ENCODE results near the gene CTTN. TPM values are rescaled to one million over a fixed set of nuclear protein-coding genes. Genes with fewer than 3 reads are reported as not detected.

The CTTN gene
- polyA plus RNA-seq, 1 donor from 2014 or later: 0.74 TPM

GRCh38 chr11:70460111-70460510 lies 61.8 kb downstream of the CTTN start:
- Mint-ChIP-seq H3K36me3 (no peaks in the 10 kb centered on the region), H3K4me3 (no peak overlapping the region), H3K9me3 (peaks cover 0 to 1% (median 0%) of the 10 kb centered on the region in 3 donors), H3K27ac (no peak overlapping the region), H3K27me3 (peaks cover 20% of the 10 kb centered on the region), H3K4me1 (peaks cover 0 to 3% (median 0%) of the 10 kb centered on the region in 3 donors)

GRCh38 chr11:70460964-70461363 lies 62.6 kb downstream of the CTTN start:
- Mint-ChIP-seq H3K27me3 (peaks cover 26% of the 10 kb centered on the region), H3K36me3 (no peaks in the 10 kb centered on the region), H3K4me3 (no peak overlapping the region), H3K4me1 (peaks cover 0 to 3% (median 0%) of the 10 kb centered on the region in 3 donors), H3K27ac (no peak overlapping the region), H3K9me3 (peaks cover 0 to 1% (median 0%) of the 10 kb centered on the region in 3 donors)

- peaks cover 0 to 3% (median 0%) of the 10 kb centered on the region in 3 donors for H3K4me1 Mint-ChIP-seq
- H3K36me3 Mint-ChIP-seq: no peaks in the 10 kb centered on the region
- H3K4me3 Mint-ChIP-seq: no peak overlapping the region
- peaks cover 27% of the 10 kb centered on the region for H3K27me3 Mint-ChIP-seq
- H3K9me3 Mint-ChIP-seq: peaks cover 0 to 1% (median 0%) of the 10 kb centered on the region in 3 donors
- no peak overlapping the region for H3K27ac Mint-ChIP-seq
Observed at GRCh38 chr11:70462818-70463477, 64.6 kb downstream of the CTTN start.

- Mint-ChIP-seq H3K4me3 (no peak overlapping the region), H3K36me3 (no peaks in the 10 kb centered on the region), H3K27me3 (peaks cover 29% of the 10 kb centered on the region), H3K27ac (no peak overlapping the region), H3K9me3 (peaks cover 0 to 1% (median 0%) of the 10 kb centered on the region in 3 donors), H3K4me1 (peaks cover 0 to 3% (median 0%) of the 10 kb centered on the region in 3 donors)
Observed at GRCh38 chr11:70463478-70464255, 65.3 kb downstream of the CTTN start.

GRCh38 chr11:70464509-70465361 lies 66.4 kb downstream of the CTTN start:
- peaks cover 26% of the 10 kb centered on the region for H3K27me3 Mint-ChIP-seq
- H3K4me3 Mint-ChIP-seq: no peak overlapping the region
- peaks cover 0 to 3% (median 2%) of the 10 kb centered on the region in 3 donors for H3K4me1 Mint-ChIP-seq
- no peak overlapping the region for H3K27ac Mint-ChIP-seq
- no peaks in the 10 kb centered on the region for H3K36me3 Mint-ChIP-seq
- peaks cover 0 to 1% (median 0%) of the 10 kb centered on the region in 3 donors for H3K9me3 Mint-ChIP-seq

- peak overlapping the region in 1 of 3 donors; percentile 53 for H3K27ac Mint-ChIP-seq
- peaks cover 0 to 10% (median 7%) of the 10 kb centered on the region in 3 donors for H3K4me1 Mint-ChIP-seq
- H3K9me3 Mint-ChIP-seq: peaks cover 0 to 1% (median 0%) of the 10 kb centered on the region in 3 donors
- H3K27me3 Mint-ChIP-seq: peaks cover 25% of the 10 kb centered on the region
- no peaks in the 10 kb centered on the region for H3K36me3 Mint-ChIP-seq
- H3K4me3 Mint-ChIP-seq: no peak overlapping the region
Observed at GRCh38 chr11:70466154-70466553, 67.8 kb downstream of the CTTN start.

- H3K4me3 Mint-ChIP-seq: no peak overlapping the region
- peak overlapping the region in 1 of 3 donors; percentile 53 for H3K27ac Mint-ChIP-seq
Observed at GRCh38 chr11:70466596-70466995, 68.3 kb downstream of the CTTN start.

GRCh38 chr11:70467201-70468085 lies 69.1 kb downstream of the CTTN start:
- H3K9me3 Mint-ChIP-seq: no peaks in the 10 kb centered on the region
- H3K27ac Mint-ChIP-seq: peak overlapping the region in 1 of 3 donors; percentile 25
- no peak overlapping the region for H3K4me3 Mint-ChIP-seq
- peaks cover 21% of the 10 kb centered on the region for H3K27me3 Mint-ChIP-seq
- H3K4me1 Mint-ChIP-seq: peaks cover 0 to 11% (median 7%) of the 10 kb centered on the region in 3 donors
- no peaks in the 10 kb centered on the region for H3K36me3 Mint-ChIP-seq

More at GRCh38 chr11:70466596-70466995, 68.3 kb downstream of the CTTN start:
- Mint-ChIP-seq H3K4me1 (peaks cover 0 to 11% (median 7%) of the 10 kb centered on the region in 3 donors), H3K36me3 (no peaks in the 10 kb centered on the region), H3K9me3 (no peaks in the 10 kb centered on the region), H3K27me3 (peaks cover 22% of the 10 kb centered on the region)

GRCh38 chr11:70468256-70469195 lies 70.2 kb downstream of the CTTN start:
- no peaks in the 10 kb centered on the region for H3K9me3 Mint-ChIP-seq
- no peaks in the 10 kb centered on the region for H3K36me3 Mint-ChIP-seq
- peaks cover 0 to 11% (median 4%) of the 10 kb centered on the region in 3 donors for H3K4me1 Mint-ChIP-seq
- peak overlapping the region in 1 of 4 donors; percentile 11 for H3K4me3 Mint-ChIP-seq
- H3K27ac Mint-ChIP-seq: no peak overlapping the region
- H3K27me3 Mint-ChIP-seq: peaks cover 18% of the 10 kb centered on the region

GRCh38 chr11:70470127-70470526 lies 71.8 kb downstream of the CTTN start:
- Mint-ChIP-seq H3K27ac (no peak overlapping the region), H3K27me3 (peaks cover 16% of the 10 kb centered on the region), H3K4me3 (no peak overlapping the region), H3K9me3 (no peaks in the 10 kb centered on the region), H3K4me1 (peaks cover 0 to 11% (median 4%) of the 10 kb centered on the region in 3 donors), H3K36me3 (no peaks in the 10 kb centered on the region)

GRCh38 chr11:70471254-70471653 lies 72.9 kb downstream of the CTTN start:
- Mint-ChIP-seq H3K9me3 (no peaks in the 10 kb centered on the region), H3K27me3 (peaks cover 11% of the 10 kb centered on the region), H3K4me1 (peaks cover 0 to 11% (median 4%) of the 10 kb centered on the region in 3 donors), H3K36me3 (no peaks in the 10 kb centered on the region), H3K4me3 (no peak overlapping the region), H3K27ac (peak overlapping the region in 1 of 3 donors; percentile 50)

GRCh38 chr11:70472240-70472639 lies 73.9 kb downstream of the CTTN start:
- H3K4me1 Mint-ChIP-seq: peaks cover 0 to 11% (median 4%) of the 10 kb centered on the region in 3 donors
- no peak overlapping the region for H3K27ac Mint-ChIP-seq
- peaks cover 11% of the 10 kb centered on the region for H3K27me3 Mint-ChIP-seq
- no peaks in the 10 kb centered on the region for H3K9me3 Mint-ChIP-seq
- H3K36me3 Mint-ChIP-seq: no peaks in the 10 kb centered on the region
- H3K4me3 Mint-ChIP-seq: no peak overlapping the region
